Body of pancreas (tissue), 4 donors: ENCODE measurements around the gene WNK2.
A peak's percentile ranks its signal among the peaks of the same experiment; 100 is the strongest.

Source experiments
- CTCF ChIP-seq, 7 experiments: fragments of 450-650 bp in 4 of 7; fragments of 200-600 bp in 3 of 7; sonication (generic) in 3 of 7; IDR thresholded peaks; one replicate each; pipeline ENCODE4 v1.5.1; 2016 to 2019; ENCODE audit warnings: antibody characterized with exemption in 7 of 7
- POLR2A ChIP-seq, 3 donors: fragments of 450-650 bp; IDR thresholded peaks; one replicate each; pipeline ENCODE4 v1.6.1; 2016; ENCODE audit warnings: antibody characterized with exemption in 3 of 3, mild to moderate bottlenecking in 2 of 3

- TF ChIP-seq POLR2A (IDR thresholded peaks at IDR 0.05) = peak in 1 of 3 donors; percentile 12
- no peak for TF ChIP-seq CTCF (IDR thresholded peaks at IDR 0.05)
These were observed 3.1 kb downstream of the WNK2 start for GRCh38 chr9:93187047-93187446.
